H1 (cell line): Measurements from ENCODE around the gene RBFOX1. TPM values are rescaled to one million over a fixed set of nuclear protein-coding genes. Genes with fewer than 3 reads are reported as not detected.

Experiments
- CTCF ChIA-PET: fragments of 300-600 bp; sonication (Branson Sonifier 250); formaldehyde crosslinking; loops from one replicate; lab custom pipeline; 2021; ENCODE audit not compliant: partially characterized antibody; lab: Charles Lee
- POLR2A ChIA-PET: fragments of 300-600 bp; sonication (Branson Sonifier 250); formaldehyde crosslinking; loops from one replicate; lab custom pipeline; 2021; ENCODE audit warnings: inconsistent platforms; ENCODE audit not compliant: partially characterized antibody; lab: Charles Lee
- DNase-seq, 2 experiments: peaks; one replicate each; pipeline versions ENCODE4 v3.0.0 to v3.0.0-alpha.2; 2010 to 2022; ENCODE audit warnings: low spot score in 2 of 2, low read depth in 1 of 2, mixed read lengths in 1 of 2
- FAIRE-seq: peaks from 2 replicates; lab custom pipeline; 2011; peaks lifted over from hg19 to GRCh38; lab: Jason Lieb, UNC
- H2AFZ ChIP-seq: 2 replicates; pipeline ENCODE4 v1.8.1; 2012; ENCODE audit warnings: low read length, inconsistent platforms
- H2AK5ac ChIP-seq: 2 replicates; pipeline ENCODE4 v1.6.1; 2013; ENCODE audit warnings: low read depth, low read length
- H2BK120ac ChIP-seq: replicated peaks from 2 replicates; pipeline ENCODE3; 2013; ENCODE audit warnings: low read depth, low read length, inconsistent platforms
- H2BK12ac ChIP-seq: 2 replicates; pipeline ENCODE4 v1.6.1; 2013; ENCODE audit warnings: low read depth, low read length
- H2BK15ac ChIP-seq: 2 replicates; pipeline ENCODE4 v1.6.1; 2013; ENCODE audit warnings: low read length
- H2BK20ac ChIP-seq: 2 replicates; pipeline ENCODE4 v1.6.1; 2013; ENCODE audit warnings: low read length
- H2BK5ac ChIP-seq: 2 replicates; pipeline ENCODE4 v1.6.1; 2013; ENCODE audit warnings: low read depth, low read length
- H3K14ac ChIP-seq: 2 replicates; pipeline ENCODE4 v1.6.1; 2013; ENCODE audit warnings: inconsistent platforms; ENCODE audit not compliant: insufficient read length
- H3K18ac ChIP-seq: 2 replicates; pipeline ENCODE4 v1.6.1; 2013; ENCODE audit warnings: low read length; ENCODE audit errors: extremely low read depth
- H3K23ac ChIP-seq: 2 replicates; pipeline ENCODE4 v1.6.1; 2013; ENCODE audit warnings: inconsistent platforms; ENCODE audit not compliant: insufficient read length
- H3K23me2 ChIP-seq: 2 replicates; pipeline ENCODE4 v1.6.1; 2013; ENCODE audit warnings: low read depth, low read length
- H3K27ac ChIP-seq: 2 replicates; pipeline ENCODE4 v1.6.1; 2011; ENCODE audit warnings: low read depth, low read length, inconsistent platforms
- H3K27me3 ChIP-seq, 4 experiments: replicated peaks in 1 of 4; 1 replicate in 1 of 4; 2 replicates in 3 of 4; pipeline versions ENCODE4 v1.6.1 to v1.8.1; 2011 to 2013; ENCODE audit warnings: low read length in 3 of 4, mild to moderate bottlenecking in 3 of 4, inconsistent platforms in 2 of 4, mixed read lengths in 2 of 4, moderate library complexity in 1 of 4; ENCODE audit not compliant: control insufficient read depth in 3 of 4, insufficient read depth in 3 of 4; ENCODE audit errors: extremely low read depth in 1 of 4
- H3K36me3 ChIP-seq, 4 experiments: 2 replicates each; pipeline versions ENCODE4 v1.6.1 to v1.8.1; 2011 to 2013; ENCODE audit warnings: mild to moderate bottlenecking in 4 of 4, low read length in 3 of 4, moderate library complexity in 2 of 4, control low read depth in 1 of 4, inconsistent platforms in 1 of 4; ENCODE audit not compliant: insufficient read depth in 4 of 4, control insufficient read depth in 2 of 4
- H3K4ac ChIP-seq: replicated peaks from 2 replicates; pipeline ENCODE3; 2013; ENCODE audit warnings: low read length, low read depth, mixed read lengths, inconsistent platforms; ENCODE audit not compliant: insufficient read length
- H3K4me1 ChIP-seq, 4 experiments: replicated peaks in 1 of 4; 1 replicate in 1 of 4; 2 replicates in 3 of 4; pipeline versions ENCODE4 v1.6.1 to v1.8.1; 2011 to 2013; ENCODE audit warnings: low read length in 3 of 4, inconsistent platforms in 2 of 4, mixed read lengths in 1 of 4; ENCODE audit not compliant: insufficient read depth in 4 of 4, control insufficient read depth in 3 of 4
- H3K4me2 ChIP-seq, 2 experiments: 2 replicates each; pipeline versions ENCODE4 v1.6.1 to v1.8.1; 2011 to 2013; ENCODE audit warnings: low read depth in 2 of 2, low read length in 2 of 2, control low read depth in 1 of 2, inconsistent platforms in 1 of 2, mild to moderate bottlenecking in 1 of 2; ENCODE audit not compliant: insufficient read depth in 1 of 2
- H3K4me3 ChIP-seq, 4 experiments: fragments of 200-600, 300-600 bp in 1 of 4; sonication (generic), shearing (Covaris generic), sonication (Bioruptor Twin) in 1 of 4; 2 replicates each; pipeline versions ENCODE4 v1.5.1 to v1.8.1; 2011 to 2016; ENCODE audit warnings: low read length in 4 of 4, low read depth in 3 of 4, control low read depth in 2 of 4, inconsistent platforms in 2 of 4, mild to moderate bottlenecking in 2 of 4, mixed read lengths in 1 of 4, moderate library complexity in 1 of 4; ENCODE audit not compliant: insufficient read depth in 2 of 4; ENCODE audit errors: extremely low read depth in 1 of 4
- H3K56ac ChIP-seq: replicated peaks from 2 replicates; pipeline ENCODE3; 2013; ENCODE audit warnings: low read depth, mild to moderate bottlenecking, mixed read lengths, low read length, inconsistent platforms; ENCODE audit not compliant: insufficient read length
- H3K79me1 ChIP-seq: 2 replicates; pipeline ENCODE4 v1.6.1; 2013; ENCODE audit warnings: low read depth, low read length, control low read depth
- H3K79me2 ChIP-seq, 2 experiments: 2 replicates each; pipeline versions ENCODE4 v1.6.1 to v1.8.1; 2012 to 2013; ENCODE audit warnings: low read length in 2 of 2, mild to moderate bottlenecking in 2 of 2, inconsistent platforms in 1 of 2; ENCODE audit not compliant: insufficient read depth in 2 of 2, control insufficient read depth in 1 of 2
- H3K9ac ChIP-seq, 4 experiments: replicated peaks in 1 of 4; 1 replicate in 1 of 4; 2 replicates in 3 of 4; pipeline versions ENCODE4 v1.6.1 to v1.8.1; 2011 to 2013; ENCODE audit warnings: low read depth in 3 of 4, low read length in 3 of 4, control low read depth in 2 of 4, mild to moderate bottlenecking in 2 of 4, moderate library complexity in 2 of 4, inconsistent platforms in 1 of 4; ENCODE audit errors: extremely low read depth in 1 of 4
- H3K9me3 ChIP-seq, 2 experiments: 2 replicates each; pipeline versions ENCODE4 v1.6.1 to v1.8.1; 2012 to 2013; ENCODE audit warnings: mild to moderate bottlenecking in 2 of 2, moderate library complexity in 2 of 2, control low read depth in 1 of 2, inconsistent platforms in 1 of 2, low read depth in 1 of 2, low read length in 1 of 2, mixed read lengths in 1 of 2; ENCODE audit not compliant: insufficient read depth in 2 of 2
- H4K20me1 ChIP-seq, 2 experiments: replicated peaks in 1 of 2; 2 replicates each; pipeline versions ENCODE3 to v1.8.1; 2011 to 2013; ENCODE audit warnings: inconsistent platforms in 2 of 2, low read length in 2 of 2, mild to moderate bottlenecking in 1 of 2; ENCODE audit not compliant: insufficient read depth in 2 of 2, control insufficient read depth in 1 of 2
- H4K5ac ChIP-seq: 2 replicates; pipeline ENCODE4 v1.6.1; 2013; ENCODE audit warnings: low read length, low read depth, mixed read lengths, inconsistent platforms; ENCODE audit not compliant: insufficient read length
- H4K8ac ChIP-seq: 2 replicates; pipeline ENCODE4 v1.8.0; 2013; ENCODE audit warnings: mild to moderate bottlenecking, moderate library complexity, low read length, inconsistent platforms; ENCODE audit not compliant: insufficient read depth; ENCODE audit errors: extremely low read depth
- H4K91ac ChIP-seq: replicated peaks from 2 replicates; pipeline ENCODE3; 2013; ENCODE audit warnings: low read length, mixed read lengths, inconsistent platforms; ENCODE audit not compliant: insufficient read length
- BRCA1 ChIP-seq: IDR thresholded peaks from 2 replicates; pipeline ENCODE4 v1.6.1; 2012; ENCODE audit warnings: low read depth, low read length, improper control_type of control experiment
- CTBP2 ChIP-seq: IDR thresholded peaks from 2 replicates; pipeline ENCODE4 v1.7.0; 2011; ENCODE audit warnings: borderline replicate concordance, mild to moderate bottlenecking, moderate library complexity, mixed read lengths, low read length; ENCODE audit not compliant: insufficient read depth, insufficient read length
- EGR1 ChIP-seq: IDR thresholded peaks from 2 replicates; pipeline ENCODE4 v1.6.1; 2011; ENCODE audit warnings: low read depth, low read length, borderline replicate concordance
- EP300 ChIP-seq, 2 experiments: IDR thresholded peaks; 1 replicate in 1 of 2; 2 replicates in 1 of 2; pipeline ENCODE4 v1.6.1; 2011 to 2012; ENCODE audit warnings: low read depth in 2 of 2, low read length in 2 of 2, mild to moderate bottlenecking in 2 of 2, borderline replicate concordance in 1 of 2, inconsistent platforms in 1 of 2, moderate library complexity in 1 of 2
- HDAC6 ChIP-seq: IDR thresholded peaks from one replicate; pipeline ENCODE4 v1.7.1; 2012; ENCODE audit warnings: low read depth, mild to moderate bottlenecking, inconsistent platforms, low read length, moderate library complexity
- JUN ChIP-seq: IDR thresholded peaks from 2 replicates; pipeline ENCODE4 v1.6.1; 2011; ENCODE audit warnings: low read depth, mild to moderate bottlenecking, improper control_type of control experiment, low read length
- JUND ChIP-seq: IDR thresholded peaks from 2 replicates; pipeline ENCODE4 v1.6.1; 2011; ENCODE audit warnings: mild to moderate bottlenecking, improper control_type of control experiment, low read length
- KDM1A ChIP-seq: fragments of 200-600, 300-600 bp; sonication (generic); IDR thresholded peaks from 2 replicates; pipeline ENCODE4 v1.7.1; 2016; ENCODE audit warnings: mild to moderate bottlenecking, low read length, borderline replicate concordance
- KDM5A ChIP-seq: fragments of 200-600 bp; IDR thresholded peaks from 2 replicates; pipeline ENCODE4 v1.7.1; 2012; ENCODE audit warnings: mild to moderate bottlenecking, low read length, inconsistent platforms, mixed read lengths
- MAFK ChIP-seq: IDR thresholded peaks from 2 replicates; pipeline ENCODE4 v1.6.1; 2012; ENCODE audit warnings: low read depth, mild to moderate bottlenecking, improper control_type of control experiment, low read length
- PHF8 ChIP-seq: fragments of 200-600 bp; sonication (generic); conservative IDR thresholded peaks from 2 replicates; pipeline ENCODE4 v1.7.1; 2012; ENCODE audit warnings: low read depth, mild to moderate bottlenecking, inconsistent platforms, low read length, moderate library complexity
- SIN3A ChIP-seq, 2 experiments: IDR thresholded peaks in 1 of 2; conservative IDR thresholded peaks in 1 of 2; 2 replicates each; pipeline ENCODE4 v1.6.1; 2011 to 2012; ENCODE audit warnings: low read length in 2 of 2, improper control_type of control experiment in 1 of 2, low read depth in 1 of 2, mild to moderate bottlenecking in 1 of 2
- USF2 ChIP-seq: IDR thresholded peaks from 2 replicates; pipeline ENCODE4 v1.6.1; 2011; ENCODE audit warnings: low read length, improper control_type of control experiment
- WGBS, 2 experiments: shearing (Covaris generic) in 1 of 2; methylation state at CpG; one replicate each; pipeline versions ENCODE4 v1.1.6 to v1.1.7; 2013 to 2015; ENCODE audit warnings: low lambda C conversion rate in 2 of 2, mixed read lengths in 2 of 2, inconsistent platforms in 1 of 2, low coverage in 1 of 2, missing lambda C conversion rate in 1 of 2; ENCODE audit not compliant: insufficient replicate concordance in 2 of 2, insufficient coverage in 1 of 2, insufficient read length in 1 of 2; ENCODE audit errors: extremely low coverage in 1 of 2, missing lambda C conversion rate in 1 of 2; 5-methylcytosine and 5-hydroxymethylcytosine counted together
- polyA plus RNA-seq, 7 experiments: library from polyadenylated mRNA; depleted of rRNA in 3 of 7; stranded (reverse) in 5 of 7; unstranded in 2 of 7; fragments of >200 nt in 5 of 7; fragments of 200-250 nt in 2 of 7; gene quantifications; 1 replicate in 5 of 7; 2 replicates in 1 of 7; 4 replicates in 1 of 7; pipeline versions ENCODE4 v1.2.1 to v1.2.3, GENCODE V29; 2011 to 2013; ENCODE audit warnings: missing spikeins in 2 of 7, mixed read lengths in 2 of 7
- total RNA-seq: library from RNA; stranded (reverse); fragmentation: NEBNext Ultra II Directional; extraction: Animal tissue kit (Norgen Biotek cat#: 25700); gene quantifications from 2 replicates; pipeline ENCODE4 v1.2.1, GENCODE V29; 2021

RBFOX1 gene
- total and polyA plus RNA-seq, 2 of the 8 experiments (the other 6 are each of a cell fraction or from before 2014, with no cell fraction given), result 1.7 to 2.8 TPM

GRCh38 chr16:7691533-7691932, 358.9 kb downstream of the RBFOX1 start:
- Histone ChIP-seq H4K5ac (no peak overlapping the region), H3K56ac (no peak overlapping the region), H3K36me3 (no peaks in the 10 kb centered on the region), H3K14ac (no peak overlapping the region), H3K18ac (no peak overlapping the region), H3K4ac (no peak overlapping the region), H2BK12ac (no peak overlapping the region), H2AK5ac (no peak overlapping the region), H2BK20ac (no peak overlapping the region), H2BK120ac (no peak overlapping the region), H3K23me2 (no peaks in the 10 kb centered on the region), H2BK15ac (no peak overlapping the region), H3K9ac (no peak overlapping the region), H3K23ac (no peak overlapping the region), H3K27ac (no peak overlapping the region), H4K91ac (no peak overlapping the region), H2BK5ac (no peak overlapping the region), H3K27me3 (no peaks in the 10 kb centered on the region), H3K4me2 (no peak overlapping the region), H4K8ac (no peak overlapping the region), H3K4me3 (no peak overlapping the region), H3K79me1 (no peaks in the 10 kb centered on the region), H4K20me1 (no peaks in the 10 kb centered on the region), H2AFZ (no peak overlapping the region), H3K4me1 (peaks cover 0 to 4% (median 0%) of the 10 kb centered on the region in 4 experiments; a peak in 1 of 7 replicates), H3K9me3 (no peaks in the 10 kb centered on the region), H3K79me2 (no peaks in the 10 kb centered on the region)
- WGBS, 2 experiments, result 87% methylated on average over 4 of the region's 4 CpGs; no CpG with 5 or more reads in 1 of the 2 experiments
- FAIRE-seq, result no peak
- no peak for DNase-seq
- ChIA-PET POLR2A (no interaction called here), CTCF (interaction anchor here (1.0 kb wide), 1 partner anchor 12 kb away, joined by 3 read pairs; no protein-coding TSS in a partner anchor)
- no peak for TF ChIP-seq CTBP2
- no peak for TF ChIP-seq MAFK
- TF ChIP-seq BRCA1, result no peak
- TF ChIP-seq JUN, result no peak
- no peak for TF ChIP-seq EGR1
- TF ChIP-seq HDAC6, result no peak
- no peak for TF ChIP-seq USF2
- no peak for TF ChIP-seq EP300 (IDR thresholded peaks at IDR 0.05; ENCODE audit: borderline replicate concordance in 1 of 2, low read depth in 2 of 2, low read length in 2 of 2)
- no peak for TF ChIP-seq JUND
- no peak for TF ChIP-seq PHF8
- no peak for TF ChIP-seq SIN3A (conservative IDR thresholded peaks at IDR 0.05 in 1 of 2, IDR thresholded peaks at IDR 0.05 in 1 of 2; ENCODE audit: low read depth in 1 of 2, low read length in 2 of 2)
- no peak for TF ChIP-seq KDM5A
- no peak for TF ChIP-seq KDM1A
